ENCODE results near the gene MMP26.
"Not testable (repeated sequence)": the region's sequence is repeated elsewhere in the genome, so short reads cannot be mapped to it uniquely, and the experiment has no call there.

Gene MMP26

DNA sequence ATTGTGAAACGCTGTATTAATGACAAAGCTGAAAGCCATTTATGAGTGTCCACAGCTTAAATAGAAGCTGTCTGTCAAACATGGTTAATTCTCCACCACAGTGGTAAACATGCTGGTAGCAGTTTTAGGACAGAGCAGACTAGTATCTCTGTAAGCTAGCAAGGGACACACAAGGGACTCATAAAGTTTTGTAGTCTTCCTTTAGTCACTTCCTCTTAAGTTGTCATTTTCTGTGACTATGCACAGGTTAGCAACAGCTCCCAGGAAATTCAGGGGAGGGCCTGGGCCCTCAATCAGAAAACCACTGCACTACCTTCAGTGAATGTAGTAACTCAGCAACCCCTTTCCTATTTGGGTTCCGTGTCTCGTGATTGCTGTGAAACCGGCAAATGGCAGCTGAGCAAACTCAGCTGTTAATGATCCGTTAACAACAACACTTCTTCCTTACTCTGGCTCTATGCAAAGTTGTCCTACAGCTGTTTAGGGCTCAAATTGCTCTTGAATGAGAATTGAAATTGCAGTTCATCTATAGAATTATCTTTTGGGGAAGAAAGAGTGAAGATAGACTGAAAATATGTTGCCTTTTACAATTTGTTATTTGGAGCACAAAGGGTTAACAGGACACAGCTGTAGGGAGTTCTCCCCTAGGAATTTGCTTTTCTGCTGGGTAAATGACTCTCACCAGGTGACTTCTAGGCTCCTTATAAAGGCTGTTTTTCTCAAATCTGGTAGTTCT, at the start of gene MMP26:
MMP26 (plus strand) TSS at position 731 of the 736 bp plus-strand sequence.
- DNase-seq, result no peak

DNA sequence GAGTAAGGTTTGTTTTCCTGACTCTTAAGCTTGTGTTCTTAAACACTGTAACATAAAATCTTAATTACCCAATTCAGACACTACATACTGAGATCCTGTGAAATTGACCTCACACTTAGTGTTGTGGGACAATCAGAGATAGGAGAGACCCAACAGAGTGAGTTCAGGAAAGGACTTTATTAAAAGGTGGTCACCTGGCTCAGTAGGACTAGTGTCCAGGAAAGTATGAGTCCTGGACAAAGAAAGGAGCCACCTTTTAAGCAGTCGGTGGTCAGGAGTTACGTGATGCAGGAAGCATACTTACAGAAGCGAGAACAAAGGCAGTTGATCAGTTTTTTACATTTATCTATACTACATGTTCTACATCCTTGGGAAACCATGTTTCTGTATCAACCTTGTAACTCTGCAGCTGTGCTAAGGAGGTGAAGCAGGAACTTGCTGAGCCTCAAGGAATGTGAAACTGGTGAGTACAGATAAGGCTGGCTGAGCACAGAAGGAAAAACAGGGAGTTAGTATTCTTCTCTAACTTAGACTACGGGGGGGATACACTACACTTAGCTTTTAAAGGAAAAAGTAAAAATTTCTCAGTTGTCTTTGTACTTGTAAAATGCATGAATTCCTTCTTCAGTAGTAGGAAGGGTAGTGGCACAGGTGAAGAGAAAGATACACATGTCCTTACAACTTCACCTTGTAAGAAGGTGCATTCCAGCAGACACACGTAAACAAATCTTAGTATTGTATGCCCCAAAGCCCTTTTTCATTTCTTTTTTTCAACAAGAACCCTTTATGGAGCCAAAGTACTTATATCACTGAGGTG, 45.7 kb upstream of the MMP26 start:
- DNase-seq, result no peak

DNA sequence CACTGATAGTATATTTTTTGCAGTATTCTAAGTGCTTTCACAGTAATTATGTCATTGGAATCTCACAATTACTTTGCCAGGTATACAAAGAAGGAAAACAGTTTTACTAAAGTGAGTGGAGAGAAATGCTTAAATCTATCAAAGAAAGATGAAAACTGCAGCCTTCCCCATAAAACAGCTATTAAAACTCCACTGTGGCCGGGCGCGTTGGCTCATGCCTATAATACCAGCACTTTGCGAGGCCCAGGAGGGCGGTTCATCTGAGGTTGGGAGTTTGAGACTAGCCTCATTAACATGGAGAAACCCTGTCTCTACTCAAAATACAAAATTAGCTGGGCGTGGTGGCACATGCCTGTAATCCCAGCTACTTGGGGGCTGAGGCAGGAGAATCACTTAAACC, 41.7 kb upstream of the MMP26 start:
- no peak for DNase-seq

DNA sequence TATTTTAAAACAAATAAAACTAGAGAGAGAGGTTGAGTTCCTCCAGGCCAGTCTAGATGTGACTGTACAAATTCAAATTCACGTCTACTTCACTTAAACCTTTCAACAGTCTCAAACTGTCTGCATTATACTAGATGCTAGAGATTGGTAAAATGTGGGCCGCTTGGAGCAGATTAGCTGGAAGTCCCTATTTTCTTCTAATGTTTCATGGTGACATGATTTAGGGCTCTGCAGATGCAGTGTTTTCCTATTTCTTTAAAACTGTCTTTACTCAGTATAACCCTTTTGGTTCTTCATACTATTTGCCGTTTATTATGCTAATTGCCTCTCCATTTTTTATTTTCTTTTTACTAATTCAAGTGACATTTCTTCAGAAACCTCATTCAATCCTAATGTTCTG, 40.4 kb upstream of the MMP26 start:
- DNase-seq, result no peak

DNA sequence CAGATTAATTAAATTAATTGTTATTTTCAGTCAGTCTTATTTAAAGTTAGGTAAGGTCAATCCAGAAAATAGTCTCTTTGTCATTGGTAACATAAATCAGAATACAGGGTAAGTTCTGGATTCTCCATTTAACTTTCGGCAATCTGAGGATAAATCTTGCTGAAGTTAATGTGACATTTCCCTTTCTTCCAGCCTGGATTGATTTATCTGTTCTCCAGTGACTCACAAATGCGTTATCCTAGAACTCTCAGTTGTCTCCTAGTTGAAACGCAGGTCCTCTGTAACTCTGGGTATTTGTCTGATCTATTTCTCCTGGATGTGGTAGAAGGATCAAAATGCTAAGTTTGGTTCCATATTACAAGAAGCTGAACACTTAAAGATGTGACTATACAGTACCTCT, 39.8 kb upstream of the MMP26 start:
- no peak for DNase-seq

DNA sequence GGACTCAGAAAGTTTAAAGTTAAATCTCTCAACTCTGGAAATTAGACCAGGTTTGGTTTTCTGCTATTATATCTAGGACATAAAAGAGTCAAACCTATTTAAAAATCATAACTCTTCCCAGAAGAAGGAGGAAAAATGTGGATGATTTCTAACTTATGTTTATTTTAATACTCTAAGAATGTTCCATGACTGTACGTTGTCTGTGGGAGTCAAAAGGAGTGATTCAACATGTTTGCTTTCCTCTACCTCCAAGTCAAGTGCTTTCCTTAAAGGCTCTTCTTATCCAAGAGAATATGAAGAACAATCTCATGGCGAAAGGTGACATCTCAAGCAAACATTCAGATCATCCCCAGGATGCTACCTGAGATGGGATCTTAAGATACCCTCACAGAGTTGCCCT, 39.2 kb upstream of the MMP26 start:
- DNase-seq, result no peak

DNA sequence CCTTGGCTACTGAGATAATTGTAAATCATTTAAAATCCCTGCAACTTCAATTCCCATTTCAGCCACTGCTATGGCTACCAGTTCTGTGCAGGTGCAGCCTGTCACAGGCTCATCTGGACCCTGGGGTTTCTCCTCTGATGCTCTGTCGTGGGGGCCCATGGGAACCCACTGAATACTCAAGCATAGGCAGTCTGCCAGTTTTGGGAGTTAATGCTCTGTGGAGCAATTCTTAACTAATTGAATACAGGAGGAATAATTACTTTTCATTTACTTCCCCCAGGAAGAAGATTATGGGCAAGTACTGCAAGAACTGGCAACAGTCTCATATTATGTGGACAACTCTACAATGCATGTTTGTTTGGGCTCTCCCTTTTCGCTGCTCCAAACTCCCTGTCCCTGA, 32.8 kb upstream of the MMP26 start:
- DNase-seq, result no peak

DNA sequence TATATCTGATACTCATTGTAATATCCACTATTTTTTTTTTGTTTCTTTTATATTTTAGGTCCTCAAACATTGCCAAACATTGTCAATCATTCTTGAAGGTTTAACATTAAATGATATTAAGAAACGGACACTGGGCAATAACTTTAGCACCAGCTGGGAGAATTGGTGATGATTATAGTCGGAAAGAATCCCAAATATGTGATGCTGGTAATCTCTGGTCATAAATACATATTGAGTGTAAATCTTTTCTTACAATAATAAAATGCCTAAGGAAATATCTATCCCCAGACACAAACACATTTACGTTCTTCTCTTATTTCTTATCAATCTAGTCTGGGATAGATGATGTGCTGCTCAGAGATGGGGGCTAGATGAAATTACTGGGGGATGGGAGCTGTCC, 32.1 kb upstream of the MMP26 start:
- DNase-seq, result no peak

DNA sequence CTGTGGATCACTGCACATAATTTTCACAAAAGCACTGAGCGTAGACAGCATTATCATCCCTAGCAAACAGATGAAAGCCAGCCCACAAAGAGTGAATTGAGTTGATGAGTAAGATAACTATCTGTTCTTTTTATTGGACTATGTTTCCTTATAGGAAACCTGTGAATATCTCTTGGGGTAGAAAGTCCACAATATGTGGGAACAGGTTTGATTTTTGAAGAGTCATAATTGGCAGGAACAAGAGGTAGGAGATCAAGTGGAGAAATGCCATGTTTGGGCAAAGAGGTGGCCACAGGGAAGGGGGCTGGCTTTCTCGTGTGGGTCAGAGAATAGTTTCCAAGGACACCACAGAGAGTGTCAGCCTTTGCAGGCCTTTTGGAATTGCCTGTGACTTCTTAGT, 30.8 kb upstream of the MMP26 start:
- no peak for DNase-seq

DNA sequence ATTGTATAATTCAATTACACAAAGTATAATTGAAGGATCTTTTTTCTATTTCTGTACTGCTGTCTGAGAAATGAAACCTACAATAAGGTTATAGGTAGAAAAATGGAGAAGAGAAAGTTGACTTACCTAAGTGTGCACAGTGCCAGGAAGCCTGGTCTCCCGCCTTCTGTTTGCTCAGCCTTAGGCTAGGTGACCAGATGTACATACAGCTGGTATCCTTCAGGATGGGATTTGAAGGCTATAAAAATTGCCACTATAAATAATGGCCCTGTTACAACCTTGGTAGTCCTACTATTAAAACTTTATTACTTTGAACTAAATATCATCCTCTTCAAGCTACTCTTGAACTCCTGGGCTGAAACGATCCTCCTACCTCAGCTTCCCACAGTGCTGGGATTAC, 26.6 kb upstream of the MMP26 start:
- no peak for DNase-seq

DNA sequence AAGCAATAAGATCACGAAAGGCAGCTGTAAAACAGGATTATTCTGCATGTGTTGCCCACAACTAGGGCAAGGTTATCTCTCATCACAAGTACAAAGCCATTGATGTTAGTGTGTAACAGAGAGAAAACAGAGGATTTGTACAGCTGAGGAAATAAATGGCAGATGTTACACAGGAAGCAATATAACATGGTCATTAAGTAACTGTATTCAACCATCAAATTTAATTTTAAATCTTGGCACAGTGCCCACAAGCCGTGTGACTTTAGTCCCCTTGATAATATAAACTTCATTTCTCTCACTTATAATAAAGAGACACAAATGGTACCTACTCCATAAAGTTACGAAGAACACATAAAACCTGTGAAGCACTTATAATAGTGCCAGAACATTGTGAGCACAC, 24.2 kb upstream of the MMP26 start:
- DNase-seq, result no peak

DNA sequence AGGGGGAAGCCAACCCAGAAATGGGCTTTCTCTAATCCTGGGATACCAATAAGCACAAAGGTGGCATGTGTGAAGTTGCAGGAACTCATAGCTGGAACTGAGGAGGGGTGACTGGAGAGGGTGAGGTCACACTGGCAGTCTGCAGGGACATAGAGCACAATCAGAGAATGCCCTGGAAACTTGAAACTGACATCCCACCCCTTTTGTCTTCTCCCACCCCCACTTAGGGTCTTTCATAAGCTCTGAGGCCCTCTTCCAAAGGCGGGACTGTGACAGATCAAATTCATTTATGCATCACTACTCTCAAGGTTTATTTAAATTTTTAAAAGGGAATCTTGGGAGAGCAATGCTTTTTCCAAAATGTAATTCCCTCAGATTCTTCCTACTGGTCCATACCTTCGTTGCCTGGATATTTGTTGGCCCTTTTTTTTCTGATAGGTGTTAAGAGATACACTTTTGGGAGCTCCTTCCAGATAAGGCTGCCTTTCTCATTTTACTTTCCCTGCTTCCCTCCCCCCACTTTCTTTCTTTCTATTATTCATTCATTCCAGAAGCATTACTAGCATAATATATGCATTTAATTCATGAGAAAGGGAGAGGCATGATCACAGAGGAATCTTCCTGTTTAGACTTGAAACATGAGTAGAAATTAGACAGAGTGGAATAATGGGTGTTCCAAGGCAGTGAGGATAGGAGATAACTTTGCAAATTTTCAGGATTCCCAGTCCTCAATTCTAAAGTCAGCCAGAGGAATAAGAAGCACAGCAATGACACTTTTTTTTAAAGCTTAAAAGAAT, 21.8 kb upstream of the MMP26 start:
- no peak for DNase-seq

DNA sequence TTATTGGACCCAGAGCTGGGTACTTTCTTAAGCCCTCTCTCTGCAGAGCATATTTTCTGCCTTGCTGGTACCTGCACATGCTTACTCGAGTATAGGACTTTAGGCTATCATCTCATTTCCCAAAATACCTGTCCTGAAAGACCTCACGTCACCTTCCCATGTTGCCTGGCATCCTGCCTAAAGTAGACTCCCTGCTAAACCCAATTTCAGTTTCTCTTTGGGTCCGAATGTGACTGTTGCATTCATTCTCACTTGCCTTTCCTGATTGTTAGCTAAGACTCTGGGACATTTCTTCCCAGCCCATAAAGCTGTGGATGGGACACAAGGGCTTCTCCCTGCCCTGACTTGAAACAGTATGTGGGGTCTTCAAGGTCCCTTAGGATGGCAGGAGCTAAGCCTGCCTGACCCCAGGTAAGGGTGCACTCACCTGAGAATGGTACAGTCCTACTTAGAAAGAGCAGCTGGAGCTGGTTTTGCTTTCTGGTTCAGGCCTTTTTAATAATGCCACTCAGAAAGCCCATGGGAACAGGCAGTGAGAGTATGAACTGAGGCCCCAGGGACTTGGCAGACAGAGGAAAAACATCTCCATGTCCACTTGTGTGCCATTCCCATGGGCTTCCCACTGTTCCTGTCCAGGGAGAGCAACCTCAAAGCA, 19.8 kb upstream of the MMP26 start:
- DNase-seq, result no peak

DNA sequence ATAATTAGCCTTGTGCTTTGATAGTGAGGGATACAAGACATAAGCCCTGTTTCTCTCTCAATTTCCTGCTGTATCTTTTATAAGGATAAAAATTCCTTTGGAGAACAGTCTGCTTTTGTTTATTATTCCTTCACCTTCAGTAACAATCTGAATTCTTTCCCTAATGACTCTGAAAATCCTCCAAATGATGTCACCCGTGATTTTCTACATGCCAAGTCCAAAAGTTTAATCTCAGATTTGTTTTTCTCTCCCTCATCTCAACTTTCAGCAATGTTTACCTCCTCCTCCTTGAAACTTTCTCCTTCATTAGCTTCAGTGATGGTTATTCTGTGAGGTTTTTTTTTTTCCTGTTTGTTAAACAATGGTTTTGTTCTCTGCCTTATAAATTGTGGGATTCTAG, 9.1 kb upstream of the MMP26 start:
- no peak for DNase-seq

DNA sequence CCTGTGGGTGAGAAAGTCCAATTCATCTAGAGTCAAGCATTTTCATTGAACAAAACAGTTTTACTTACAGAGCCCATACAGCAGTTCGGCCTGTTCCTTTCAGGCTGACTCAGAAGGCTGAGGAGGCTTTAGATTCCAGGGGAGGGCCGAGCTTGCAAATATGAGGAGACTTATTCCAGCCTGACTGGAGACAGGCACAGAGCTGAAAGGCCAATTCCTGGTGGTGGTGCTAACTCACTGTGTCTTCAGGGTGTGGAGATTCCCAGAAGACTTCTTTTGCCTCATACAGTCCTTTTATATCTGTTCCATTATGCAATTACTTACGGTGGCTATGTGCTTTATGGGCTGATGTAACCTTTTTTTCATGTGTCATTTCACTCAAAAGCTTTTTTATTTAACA, 7.0 kb upstream of the MMP26 start, which contains the start of gene OR51E2:
OR51E2 (minus strand) TSS at position 269 of the 400 bp plus-strand sequence. CDS start 15,142 bp downstream, outside the sequence.
- no peak for DNase-seq

DNA sequence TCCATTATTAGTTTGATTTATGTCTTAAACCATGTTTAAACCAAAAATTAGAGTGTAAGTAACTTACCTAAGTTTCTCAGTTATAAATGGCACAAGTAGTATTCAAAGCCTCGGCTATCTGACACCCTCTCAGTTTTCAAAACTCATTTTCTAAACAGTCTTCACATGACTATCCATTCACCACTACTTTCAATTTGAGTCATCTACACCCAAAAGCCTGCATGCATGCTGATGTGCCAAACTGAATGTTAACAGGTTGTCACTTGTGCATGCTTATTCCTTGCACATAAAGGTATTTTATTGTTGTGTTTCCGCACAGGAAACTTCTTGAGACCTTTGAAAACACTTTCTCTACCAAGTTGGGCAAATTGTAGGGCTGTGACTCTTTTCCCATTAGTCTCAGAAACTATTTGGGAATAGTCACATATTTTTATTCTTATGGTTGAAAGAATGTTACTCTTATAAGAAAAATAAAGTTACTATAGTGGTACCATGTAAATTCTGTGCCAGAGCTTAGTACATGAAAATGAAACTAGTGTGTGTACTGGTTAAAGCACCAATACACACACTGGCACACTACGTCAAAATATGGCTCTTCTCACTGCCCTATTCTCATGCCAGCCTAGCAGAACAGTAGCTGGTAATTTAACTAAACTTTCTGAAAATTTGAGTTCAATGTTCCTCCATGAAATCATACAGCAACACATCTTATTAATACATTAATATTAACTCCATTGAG, 4.7 kb upstream of the MMP26 start:
- DNase-seq, result no peak

DNA sequence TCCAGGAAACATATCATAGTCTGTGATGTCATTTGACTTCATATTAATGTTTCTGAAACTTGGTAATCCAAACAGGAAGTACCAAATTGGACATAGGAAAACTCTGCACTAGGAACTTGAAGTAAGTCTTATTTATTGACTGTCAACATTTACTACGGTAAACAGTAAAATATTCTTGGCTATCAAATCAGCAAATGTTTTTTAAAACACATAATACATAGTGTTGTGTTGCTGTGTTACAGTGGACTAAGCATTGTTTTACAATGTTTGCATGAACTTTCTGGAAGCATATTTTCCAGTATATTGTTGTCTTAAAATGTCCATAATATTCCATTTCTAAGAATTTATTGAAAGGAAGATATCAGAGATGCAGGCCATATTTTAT, 4.2 kb upstream of the MMP26 start:
- DNase-seq, result no peak

DNA sequence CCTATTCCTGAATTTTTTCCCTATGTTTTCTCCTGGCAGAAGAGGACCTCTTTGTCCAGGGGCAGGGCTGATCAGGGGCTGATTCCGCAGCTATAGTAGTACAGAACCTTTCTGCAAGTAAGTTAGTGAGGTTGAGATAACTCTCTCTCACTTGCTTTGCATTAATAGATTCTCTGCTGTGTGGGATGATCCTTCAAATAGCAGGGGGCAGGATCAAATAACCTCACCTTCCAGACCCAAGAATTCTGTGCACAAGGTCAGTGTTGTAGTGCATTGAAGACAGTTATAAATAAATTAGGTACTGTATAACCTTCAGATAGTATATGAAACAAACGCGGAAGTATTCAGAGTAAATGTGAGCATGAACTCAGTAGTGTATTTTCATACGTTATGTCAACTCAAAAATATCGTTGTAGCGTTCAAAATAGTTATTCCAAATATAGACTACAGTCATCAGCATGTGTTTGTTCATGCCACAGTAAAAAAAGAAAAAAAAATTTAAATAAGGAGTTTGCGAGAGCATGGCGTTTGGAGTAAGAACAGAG, 278 bp downstream of the MMP26 start:
- no peak for DNase-seq

DNA sequence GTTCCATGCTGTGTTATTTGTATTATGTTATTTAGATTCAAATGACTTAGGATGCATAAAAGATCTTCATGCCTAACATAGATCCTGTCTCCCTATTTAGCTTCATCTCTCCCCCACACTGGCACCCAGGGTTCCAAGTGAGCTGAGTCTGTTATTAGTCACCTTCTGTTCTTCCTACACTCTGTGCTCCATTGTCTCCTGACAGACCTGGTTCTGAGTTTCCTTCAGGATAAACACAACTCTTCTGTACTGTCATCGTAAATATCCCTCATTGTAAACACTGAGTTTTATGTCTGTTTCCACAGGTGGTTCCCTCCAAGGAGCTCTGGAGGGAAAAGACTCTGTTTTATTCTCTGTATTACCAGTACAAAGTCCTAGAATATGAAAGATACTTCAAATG, 8.7 kb downstream of the MMP26 start:
- DNase-seq, result no peak

DNA sequence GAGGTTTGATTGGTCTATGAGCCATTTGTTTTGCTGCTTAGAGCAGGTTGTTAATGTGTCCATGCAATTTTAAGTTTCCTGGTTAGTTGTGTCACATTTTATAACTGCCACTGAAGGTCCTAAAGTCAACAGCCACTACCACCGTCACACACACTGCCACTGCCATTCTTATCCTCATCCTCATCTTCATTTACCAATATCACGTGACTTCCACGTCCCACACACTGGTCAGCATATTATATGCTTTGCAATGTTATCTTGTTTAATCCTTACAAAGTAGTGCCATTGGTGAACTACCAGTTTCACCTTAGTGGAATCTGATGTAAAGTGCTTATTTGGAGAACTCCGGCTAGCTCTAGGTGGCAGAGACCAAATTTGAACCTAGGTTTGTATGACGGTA, 9.7 kb downstream of the MMP26 start:
- no peak for DNase-seq

DNA sequence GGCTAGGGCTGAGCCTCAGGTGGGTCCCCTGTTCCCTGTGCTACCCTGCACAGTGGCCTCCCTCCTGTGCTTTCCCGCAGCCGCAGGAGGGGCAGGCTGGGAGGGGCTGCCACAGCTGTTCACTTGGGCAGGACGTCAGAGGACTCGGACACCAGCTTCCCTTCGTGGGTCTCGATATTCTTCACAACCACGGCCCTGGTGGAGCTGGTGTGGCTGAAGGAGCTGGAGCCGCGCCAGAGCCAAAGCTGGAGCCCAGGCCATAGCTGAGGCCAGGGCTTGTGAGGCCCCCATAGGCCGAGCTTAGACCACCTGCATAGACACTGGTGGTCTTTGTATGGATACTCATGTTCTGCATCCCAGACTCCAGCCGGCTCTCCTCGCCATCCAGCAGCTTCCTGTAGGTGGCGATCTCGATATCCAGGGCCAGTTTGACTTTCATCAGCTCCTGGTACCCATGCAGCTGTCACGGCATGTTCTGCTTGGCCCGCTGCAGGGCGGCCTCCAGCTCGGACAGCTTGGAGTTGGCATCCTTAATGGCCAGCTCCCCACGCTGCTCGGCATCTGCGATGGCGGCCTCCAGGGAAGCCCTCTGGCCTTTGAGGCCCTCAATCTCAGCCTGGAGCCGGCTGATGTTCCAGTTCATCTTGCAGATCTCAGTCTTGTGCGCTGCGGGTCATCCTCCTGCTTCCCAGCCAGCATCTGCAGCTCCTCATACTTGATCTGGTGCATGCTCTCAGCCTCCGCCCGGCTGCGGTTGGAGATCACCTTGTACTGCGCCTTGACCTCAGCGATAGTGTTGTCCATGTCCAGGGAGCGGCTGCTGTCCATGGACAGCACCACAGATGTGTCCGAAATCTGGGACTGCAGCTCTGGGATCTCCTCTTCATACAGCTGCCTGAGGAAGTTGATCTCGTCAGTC, 18.3 kb downstream of the MMP26 start:
- DNase-seq, result not testable (repeated sequence)

Measured in right forelimb (tissue), 1 donor.